ELR (cell line): ENCODE results near the gene HABP2.
A peak's percentile ranks its signal among the peaks of the same experiment; 100 is the strongest.

ENCODE experiments used
- DNase-seq: peaks from one replicate; pipeline ENCODE4 v3.0.0-alpha.2; 2015; ENCODE audit warnings: low read depth

The HABP2 gene

DNA sequence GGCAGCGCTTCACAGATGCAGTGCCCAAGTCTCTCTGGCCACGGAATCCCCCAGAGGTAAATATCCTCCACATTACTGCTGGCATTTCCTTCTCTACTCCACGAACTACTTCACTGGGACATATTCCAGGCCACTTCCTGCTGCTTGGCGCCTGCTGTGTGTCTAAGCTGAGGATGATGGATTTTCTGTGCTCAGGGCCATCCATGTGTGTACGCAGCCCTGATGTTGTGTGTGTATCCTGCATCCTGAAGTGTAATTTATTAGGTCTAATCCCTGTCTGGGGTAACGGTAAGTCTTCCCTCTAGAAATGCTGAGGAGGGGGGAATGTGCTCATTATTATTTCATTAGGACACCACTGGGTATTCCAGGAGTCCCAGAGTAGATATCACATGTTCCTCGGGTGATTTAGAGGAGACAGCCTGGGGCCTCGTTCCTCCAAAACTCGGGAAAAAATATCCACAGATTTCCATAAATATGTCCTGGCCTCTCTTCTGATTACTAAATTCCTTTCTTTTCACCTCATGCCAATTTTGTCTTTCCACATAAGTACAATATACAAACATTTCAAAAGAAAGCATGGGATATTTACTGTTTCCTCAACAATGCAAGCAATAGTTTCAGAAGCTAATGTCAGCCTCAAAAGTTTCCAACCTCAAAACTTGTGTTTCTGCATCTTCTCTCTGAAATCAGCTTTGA lies 25.5 kb upstream of the HABP2 start:
- DNase-seq: no peak

GRCh38 chr10:113528876-113529275 lies 24.0 kb upstream of the HABP2 start:
- DNase-seq: no peak

DNA sequence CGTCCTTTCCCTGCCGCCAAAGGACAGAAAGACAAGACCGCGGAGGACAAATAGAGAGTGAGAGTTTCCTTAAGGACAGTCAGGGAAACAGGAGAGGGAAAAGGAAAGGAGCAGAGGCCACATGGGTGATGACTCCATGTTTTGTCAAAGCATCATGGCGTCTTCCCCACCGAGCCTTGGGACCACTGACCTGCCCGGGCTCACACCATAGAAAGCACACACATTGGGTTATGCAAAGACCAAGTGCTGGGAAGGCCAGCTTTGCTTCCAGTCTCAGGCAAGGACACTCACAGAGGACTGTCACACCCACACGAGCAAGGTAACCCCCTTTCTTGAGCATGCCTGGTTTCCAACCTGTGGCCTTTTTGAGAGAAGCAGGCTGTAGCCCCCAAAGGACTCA lies 23.3 kb upstream of the HABP2 start:
- no peak for DNase-seq

DNA sequence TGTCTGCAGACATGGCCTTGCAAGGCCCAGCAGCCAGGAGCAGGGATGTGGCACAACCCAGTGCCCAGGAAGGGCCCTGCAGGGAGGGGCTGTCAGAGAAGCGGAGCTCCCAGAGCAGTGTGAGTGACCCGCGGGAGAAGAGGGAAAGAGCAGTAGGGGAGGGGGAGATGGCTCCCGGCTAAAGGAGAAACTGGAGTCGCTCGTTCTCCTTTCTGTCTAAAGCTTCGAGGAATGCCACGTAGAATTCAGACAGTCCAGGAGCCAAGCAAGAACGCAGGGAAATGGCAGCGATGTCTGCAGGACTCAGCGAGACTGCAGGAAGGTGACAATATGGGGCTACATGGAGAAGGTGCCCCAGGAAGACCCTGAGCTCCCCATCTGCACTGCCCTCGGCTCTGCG lies 22.4 kb upstream of the HABP2 start:
- no peak for DNase-seq

GRCh38 chr10:113532724-113533123 lies 20.1 kb upstream of the HABP2 start:
- DNase-seq: no peak

GRCh38 chr10:113533801-113534200 lies 19.1 kb upstream of the HABP2 start:
- DNase-seq: no peak

DNA sequence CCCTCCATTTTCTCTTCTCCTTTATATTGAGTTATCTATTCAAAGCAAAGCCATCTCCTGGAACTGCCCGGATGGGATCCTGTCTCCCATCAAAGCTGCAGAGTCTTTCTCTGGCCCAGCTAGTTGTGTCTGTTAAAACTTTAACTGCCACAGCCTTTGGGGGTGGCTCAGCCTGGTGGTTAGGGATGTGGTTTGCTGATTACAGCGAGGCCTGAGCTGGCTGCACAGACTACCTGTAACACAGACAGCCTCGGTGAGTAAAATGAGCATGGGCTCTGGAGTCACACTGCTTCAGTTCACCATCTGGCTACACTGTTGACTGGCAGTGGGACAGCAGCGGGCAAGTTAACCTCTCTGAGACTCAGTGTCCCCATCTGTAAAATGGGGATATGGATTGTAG lies 18.4 kb upstream of the HABP2 start:
- DNase-seq: no peak

- no peak for DNase-seq
Measured at GRCh38 chr10:113537672-113538071, 15.2 kb upstream of the HABP2 start.

GRCh38 chr10:113538151-113538550 lies 14.7 kb upstream of the HABP2 start:
- peak; percentile 10 for DNase-seq

- peak; percentile 57 for DNase-seq
Measured at GRCh38 chr10:113539789-113540188, 13.1 kb upstream of the HABP2 start.

- peak; percentile 17 for DNase-seq
Measured at GRCh38 chr10:113540845-113541548, 11.9 kb upstream of the HABP2 start.

GRCh38 chr10:113541549-113541927 lies 11.3 kb upstream of the HABP2 start:
- no peak for DNase-seq

DNA sequence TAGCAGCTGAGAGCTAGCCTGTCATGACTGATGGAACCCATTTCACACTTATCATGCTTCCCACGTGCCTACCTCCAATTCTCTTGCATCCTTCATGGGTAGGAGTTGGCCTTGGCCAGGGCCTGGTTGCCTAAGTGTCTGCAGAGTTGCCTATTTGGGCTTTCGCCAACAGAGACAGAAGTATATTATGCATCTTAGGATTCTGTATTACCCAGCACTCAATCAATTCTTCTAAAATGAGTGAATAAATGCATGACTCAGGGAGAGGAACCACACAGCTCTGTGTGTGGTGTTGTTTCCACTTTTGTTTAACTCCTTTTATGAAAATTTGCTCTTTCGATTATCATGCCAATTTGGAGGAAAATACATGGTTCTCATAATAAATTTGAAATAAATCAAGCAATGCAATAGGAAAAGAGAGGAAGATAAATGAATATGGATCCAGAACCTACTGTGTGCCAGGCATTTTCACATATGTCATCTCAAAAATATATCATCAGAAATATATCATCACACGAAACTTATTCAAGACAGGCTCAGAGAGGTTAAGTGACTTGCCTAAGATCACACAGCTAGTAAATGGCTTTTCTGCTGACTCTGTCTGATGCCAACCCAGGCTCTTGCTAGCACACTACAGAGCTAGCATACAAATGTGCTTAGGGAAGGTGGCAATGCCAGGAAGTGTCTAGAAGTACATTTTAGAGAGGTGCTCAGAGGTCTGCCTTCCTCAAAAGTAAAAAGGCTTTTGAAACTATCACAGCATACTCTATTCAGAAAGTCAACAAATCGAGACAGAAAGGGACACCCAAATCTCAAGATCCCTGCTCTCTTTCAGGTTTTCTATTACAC lies 9.5 kb upstream of the HABP2 start:
- no peak for DNase-seq

GRCh38 chr10:113544392-113544791 lies 8.5 kb upstream of the HABP2 start:
- no peak for DNase-seq

- DNase-seq: no peak
Measured at GRCh38 chr10:113547426-113547825, 5.4 kb upstream of the HABP2 start.

GRCh38 chr10:113549856-113550255 lies 3.0 kb upstream of the HABP2 start:
- DNase-seq: no peak

GRCh38 chr10:113550365-113550764 lies 2.5 kb upstream of the HABP2 start:
- no peak for DNase-seq

GRCh38 chr10:113552014-113552413 lies 839 bp upstream of the HABP2 start:
- DNase-seq: no peak

- DNase-seq: no peak
Measured at GRCh38 chr10:113553149-113553548, 296 bp downstream of the HABP2 start.

DNA sequence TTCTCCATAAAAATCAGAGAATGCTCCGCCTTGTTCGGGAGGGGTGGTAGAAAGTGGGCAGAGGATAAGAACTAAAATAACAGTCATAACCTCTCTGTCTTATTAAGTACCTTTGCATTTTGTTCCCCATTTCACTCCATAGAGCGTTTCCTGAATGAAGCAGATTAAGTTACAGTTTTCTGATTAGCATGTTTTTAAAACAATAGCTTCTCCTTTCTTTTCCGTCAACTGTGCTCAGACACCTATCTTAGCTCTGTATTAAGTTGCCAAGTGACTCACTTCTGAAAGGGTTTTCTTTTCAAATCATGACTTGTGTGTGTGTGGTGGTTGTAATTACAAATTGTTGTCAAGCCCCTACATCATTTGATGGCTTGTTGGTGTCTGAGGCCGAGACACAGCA lies 1.4 kb downstream of the HABP2 start:
- no peak for DNase-seq

- no peak for DNase-seq
Measured at GRCh38 chr10:113555245-113555644, 2.4 kb downstream of the HABP2 start.

- DNase-seq: no peak
Measured at GRCh38 chr10:113555751-113556150, 2.9 kb downstream of the HABP2 start.

GRCh38 chr10:113557424-113557862 lies 4.6 kb downstream of the HABP2 start:
- no peak for DNase-seq
